GM19351 (cell line): ENCODE results near the gene LHCGR.

Source experiments
- ATAC-seq: cut with Tn5 transposase; IDR thresholded peaks from one replicate; pipeline ENCODE4 v1.9.1; 2021; ENCODE audit warnings: mild to moderate bottlenecking, moderate library complexity; ENCODE audit not compliant: unreplicated experiment

LHCGR gene

GRCh38 chr2:48755473-48755872 lies at the start of gene LHCGR:
Gene LHCGR (minus strand): TSS chr2:48755724. CDS start chr2:48755671, 53 bp downstream.
- no peak for ATAC-seq

GRCh38 chr2:48799601-48800000 lies 44.1 kb upstream of the LHCGR start:
- no peak for ATAC-seq

- no peak for ATAC-seq
Measured at GRCh38 chr2:48795065-48795464, 39.5 kb upstream of the LHCGR start.

GRCh38 chr2:48793671-48794070 lies 38.1 kb upstream of the LHCGR start:
- ATAC-seq, result no peak

GRCh38 chr2:48792030-48792429 lies 36.5 kb upstream of the LHCGR start:
- ATAC-seq, result no peak

- ATAC-seq, result no peak
Measured at GRCh38 chr2:48790407-48791170, 35.1 kb upstream of the LHCGR start.

GRCh38 chr2:48787580-48787979 lies 32.1 kb upstream of the LHCGR start:
- ATAC-seq, result no peak

GRCh38 chr2:48781366-48781765 lies 25.8 kb upstream of the LHCGR start:
- no peak for ATAC-seq

GRCh38 chr2:48779019-48779716 lies 23.6 kb upstream of the LHCGR start:
- no peak for ATAC-seq

- no peak for ATAC-seq
Measured at GRCh38 chr2:48774251-48774650, 18.7 kb upstream of the LHCGR start.

GRCh38 chr2:48771241-48772014 lies 15.9 kb upstream of the LHCGR start:
- ATAC-seq, result no peak

GRCh38 chr2:48770181-48770580 lies 14.7 kb upstream of the LHCGR start:
- ATAC-seq, result no peak

GRCh38 chr2:48768669-48769068 lies 13.1 kb upstream of the LHCGR start:
- no peak for ATAC-seq

GRCh38 chr2:48767330-48767729 lies 11.8 kb upstream of the LHCGR start:
- no peak for ATAC-seq

- ATAC-seq, result no peak
Measured at GRCh38 chr2:48760826-48761225, 5.3 kb upstream of the LHCGR start.

- ATAC-seq, result no peak
Measured at GRCh38 chr2:48759682-48760081, 4.2 kb upstream of the LHCGR start.

GRCh38 chr2:48756289-48756688 lies 765 bp upstream of the LHCGR start:
- peak; percentile 34 for ATAC-seq

GRCh38 chr2:48754874-48755273 lies 650 bp downstream of the LHCGR start:
- no peak for ATAC-seq

- ATAC-seq, result no peak
Measured at GRCh38 chr2:48753228-48753627, 2.3 kb downstream of the LHCGR start.

- ATAC-seq, result peak; percentile 80
Measured at GRCh38 chr2:48750128-48750739, 5.3 kb downstream of the LHCGR start.
